Calu3 (cell line): ENCODE data around the gene ANKS1B. TPM values are rescaled to one million over a fixed set of nuclear protein-coding genes. Genes with fewer than 3 reads are reported as not detected.

Experiments used
- BruUV-seq: library from RNA; stranded (reverse); fragments of 400-500 nt; replicated peaks from 2 replicates; lab custom pipeline; 2021; lab: Mats Ljungman, UMichigan
- CTCF ChIA-PET: fragments of 300-600 bp; sonication (Branson Sonifier 250); formaldehyde crosslinking; loops from one replicate; lab custom pipeline; 2022; ENCODE audit warnings: antibody characterized with exemption; lab: Charles Lee
- DNase-seq: peaks from one replicate; pipeline ENCODE4 v3.0.0; 2022
- H3K27ac Mint-ChIP-seq: one replicate; pipeline ENCODE4 v1.8.0; 2022; ENCODE audit warnings: mixed read lengths; ENCODE audit not compliant: unreplicated experiment
- H3K27me3 Mint-ChIP-seq: one replicate; pipeline ENCODE4 v1.8.0; 2022; ENCODE audit warnings: mixed read lengths; ENCODE audit not compliant: unreplicated experiment
- H3K36me3 Mint-ChIP-seq: one replicate; pipeline ENCODE4 v1.8.0; 2022; ENCODE audit warnings: mild to moderate bottlenecking, moderate library complexity, mixed read lengths; ENCODE audit not compliant: insufficient read depth, unreplicated experiment
- H3K4me1 Mint-ChIP-seq: one replicate; pipeline ENCODE4 v1.8.0; 2022; ENCODE audit warnings: mild to moderate bottlenecking, low read depth, mixed read lengths; ENCODE audit not compliant: unreplicated experiment
- H3K4me3 Mint-ChIP-seq: one replicate; pipeline ENCODE4 v1.8.0; 2022; ENCODE audit warnings: mild to moderate bottlenecking, low read depth, moderate library complexity, mixed read lengths; ENCODE audit not compliant: unreplicated experiment
- H3K9me3 Mint-ChIP-seq: one replicate; pipeline ENCODE4 v1.8.0; 2022; ENCODE audit warnings: low read depth, mixed read lengths; ENCODE audit not compliant: unreplicated experiment
- CTCF ChIP-seq: fragments of 200-600 bp; IDR thresholded peaks from one replicate; pipeline ENCODE4 v1.8.0; 2022; ENCODE audit warnings: antibody characterized with exemption; ENCODE audit not compliant: unreplicated experiment
- intact Hi-C: fragments of 100-400 bp; cut with micrococcal nuclease; formaldehyde crosslinking; loops from one replicate; pipeline ENCODE4 v1.10.0; 2022; ENCODE audit not compliant: unreplicated experiment
- total RNA-seq: library from RNA; stranded (reverse); gene quantifications from 2 replicates; pipeline ENCODE4 v1.2.3, GENCODE V29; 2022

The ANKS1B gene
- total RNA-seq, 1 experiment from 2014 or later: 1.7 TPM

GRCh38 chr12:99224237-99224636, 760.5 kb downstream of the ANKS1B start:
- Mint-ChIP-seq H3K36me3 (no peaks in the 10 kb centered on the region), H3K4me3 (no peak overlapping the region), H3K27me3 (no peaks in the 10 kb centered on the region), H3K4me1 (no peaks in the 10 kb centered on the region), H3K9me3 (peaks cover 2% of the 10 kb centered on the region), H3K27ac (no peak overlapping the region)
- no peak for DNase-seq
- no peak for TF ChIP-seq CTCF
- no TSS peak for BruUV-seq
- intact Hi-C loops: no loop called here
- CTCF ChIA-PET: interaction anchor here (0.6 kb wide), 1 partner anchor 34 kb away, joined by 5 read pairs; no protein-coding TSS in a partner anchor

- BruUV-seq: no TSS peak
- no peaks in the 10 kb centered on the region for H3K27me3 Mint-ChIP-seq
- no peaks in the 10 kb centered on the region for H3K36me3 Mint-ChIP-seq
- H3K4me1 Mint-ChIP-seq: no peaks in the 10 kb centered on the region
- DNase-seq: no peak
- intact Hi-C loops: no loop called here
- H3K27ac Mint-ChIP-seq: no peak overlapping the region
- no peak for TF ChIP-seq CTCF
- no peak overlapping the region for H3K4me3 Mint-ChIP-seq
- CTCF ChIA-PET: interaction anchor here (0.6 kb wide), 1 partner anchor 35 kb away, joined by 5 read pairs; no protein-coding TSS in a partner anchor
- peaks cover 2% of the 10 kb centered on the region for H3K9me3 Mint-ChIP-seq
These were observed 761.2 kb downstream of the ANKS1B start for GRCh38 chr12:99223579-99223978.

- H3K4me3 Mint-ChIP-seq: no peak overlapping the region
- no peaks in the 10 kb centered on the region for H3K4me1 Mint-ChIP-seq
- no peaks in the 10 kb centered on the region for H3K36me3 Mint-ChIP-seq
- DNase-seq: no peak
- CTCF ChIA-PET: no interaction called here
- TF ChIP-seq CTCF: no peak
- H3K27ac Mint-ChIP-seq: no peak overlapping the region
- peaks cover 15% of the 10 kb centered on the region for H3K9me3 Mint-ChIP-seq
- BruUV-seq: no TSS peak
- no peaks in the 10 kb centered on the region for H3K27me3 Mint-ChIP-seq
- intact Hi-C loops: no loop called here
These were observed 771.7 kb downstream of the ANKS1B start for GRCh38 chr12:99213047-99213446.

GRCh38 chr12:99212275-99212674, 772.5 kb downstream of the ANKS1B start:
- Mint-ChIP-seq H3K4me3 (no peak overlapping the region), H3K9me3 (peaks cover 15% of the 10 kb centered on the region), H3K4me1 (no peaks in the 10 kb centered on the region), H3K27me3 (no peaks in the 10 kb centered on the region), H3K36me3 (no peaks in the 10 kb centered on the region), H3K27ac (no peak overlapping the region)
- intact Hi-C loops: no loop called here
- no peak for DNase-seq
- no peak for TF ChIP-seq CTCF
- BruUV-seq: no TSS peak
- CTCF ChIA-PET: no interaction called here
